Endothelial cell of umbilical vein (primary cell): ENCODE results near the gene BRWD1. TPM values are rescaled to one million over a fixed set of nuclear protein-coding genes. Genes with fewer than 3 reads are reported as not detected.

ENCODE experiments used
- BruUV-seq: library from RNA; stranded (reverse); fragments of 400-500 nt; replicated peaks from 2 replicates; lab custom pipeline; 2021; lab: Mats Ljungman, UMichigan
- CTCF ChIA-PET: fragments of 300-600, 350-600 bp; sonication (Branson Sonifier 250); formaldehyde crosslinking; loops from one replicate; lab custom pipeline; 2021; ENCODE audit warnings: antibody characterized with exemption, inconsistent platforms; lab: Charles Lee
- POLR2A ChIA-PET: fragments of 300-600, 350-600 bp; sonication (Branson Sonifier 250); formaldehyde crosslinking; loops from one replicate; lab custom pipeline; 2021; ENCODE audit warnings: antibody characterized with exemption, inconsistent platforms; lab: Charles Lee
- DNase-seq: peaks from one replicate; pipeline ENCODE4 v3.0.0-alpha.2; 2011; ENCODE audit warnings: low read depth, low spot score
- FAIRE-seq: peaks from 2 replicates; lab custom pipeline; 2011; peaks lifted over from hg19 to GRCh38; lab: Jason Lieb, UNC
- H2AFZ ChIP-seq: 2 replicates; pipeline ENCODE4 v1.6.0; 2012; ENCODE audit warnings: low read depth, low read length, control low read depth, inconsistent platforms
- H3K27ac ChIP-seq: 2 replicates; pipeline ENCODE4 v1.5.1; 2011; ENCODE audit warnings: low read depth, mild to moderate bottlenecking, control low read depth, low read length, moderate library complexity; ENCODE audit not compliant: insufficient read depth
- H3K27me3 ChIP-seq, 2 experiments: 2 replicates each; pipeline versions ENCODE4 v1.6.0 to v1.6.1; 2011; ENCODE audit warnings: low read length in 2 of 2, mixed read lengths in 1 of 2; ENCODE audit not compliant: control insufficient read depth in 2 of 2, insufficient read depth in 2 of 2
- H3K36me3 ChIP-seq, 2 experiments: 2 replicates in 1 of 2; 3 replicates in 1 of 2; pipeline ENCODE4 v1.5.1; 2011; ENCODE audit warnings: low read length in 2 of 2, mild to moderate bottlenecking in 1 of 2, moderate library complexity in 1 of 2; ENCODE audit not compliant: control insufficient read depth in 2 of 2, insufficient read depth in 2 of 2; ENCODE audit errors: extremely low read depth in 1 of 2
- H3K4me1 ChIP-seq: 3 replicates; pipeline ENCODE4 v1.5.1; 2011; ENCODE audit warnings: mild to moderate bottlenecking, low read length; ENCODE audit not compliant: control insufficient read depth, insufficient read depth; ENCODE audit errors: extremely low read depth
- H3K4me2 ChIP-seq: 2 replicates; pipeline ENCODE4 v1.6.1; 2011; ENCODE audit warnings: low read length, control low read depth, mixed read lengths; ENCODE audit not compliant: insufficient read depth
- H3K4me3 ChIP-seq, 3 experiments: fragments of 200-600 bp in 1 of 3; sonication (generic), shearing (Covaris generic) in 1 of 3; replicated peaks in 1 of 3; 2 replicates each; pipeline ENCODE4 v1.5.1; 2011 to 2016; ENCODE audit warnings: control low read depth in 3 of 3, low read length in 3 of 3, mild to moderate bottlenecking in 2 of 3, inconsistent platforms in 1 of 3, low read depth in 1 of 3, moderate library complexity in 1 of 3; ENCODE audit not compliant: insufficient read depth in 1 of 3
- H3K79me2 ChIP-seq: 2 replicates; pipeline ENCODE4 v1.6.0; 2012; ENCODE audit warnings: low read length, inconsistent platforms; ENCODE audit not compliant: control insufficient read depth, insufficient read depth
- H3K9ac ChIP-seq: replicated peaks from 2 replicates; pipeline ENCODE3; 2011; ENCODE audit warnings: low read length, control low read depth; ENCODE audit not compliant: insufficient read depth; ENCODE audit errors: extremely low read depth
- H3K9me1 ChIP-seq: replicated peaks from 3 replicates; pipeline ENCODE4 v1.6.0; 2011; ENCODE audit warnings: mild to moderate bottlenecking, low read length; ENCODE audit not compliant: control insufficient read depth, insufficient read depth; ENCODE audit errors: extremely low read depth
- H3K9me3 ChIP-seq: replicated peaks from 2 replicates; pipeline ENCODE4 v1.5.1; 2012; ENCODE audit warnings: low read length, inconsistent platforms; ENCODE audit not compliant: control insufficient read depth, insufficient read depth
- H4K20me1 ChIP-seq: replicated peaks from 2 replicates; pipeline ENCODE3; 2011; ENCODE audit warnings: mild to moderate bottlenecking, low read length; ENCODE audit not compliant: control insufficient read depth, insufficient read depth; ENCODE audit errors: extremely low read depth
- CTCF ChIP-seq, 2 donors: IDR thresholded peaks; 1 replicate in 1 of 2; 2 replicates in 1 of 2; pipeline ENCODE4 v1.5.1; 2011; ENCODE audit warnings: low read length in 2 of 2, mild to moderate bottlenecking in 2 of 2, moderate library complexity in 2 of 2, control low read depth in 1 of 2, inconsistent platforms in 1 of 2, low read depth in 1 of 2; ENCODE audit not compliant: insufficient read depth in 1 of 2; ENCODE audit errors: extremely low read depth in 1 of 2
- EZH2 ChIP-seq: IDR thresholded peaks from 2 replicates; pipeline ENCODE4 v1.6.1; 2012; ENCODE audit warnings: borderline replicate concordance, low read depth, mild to moderate bottlenecking, moderate library complexity, low read length, inconsistent platforms; ENCODE audit not compliant: severe bottlenecking
- FOS ChIP-seq: IDR thresholded peaks from 2 replicates; pipeline ENCODE4 v1.6.1; 2011; ENCODE audit warnings: mild to moderate bottlenecking, low read length, moderate library complexity, borderline replicate concordance; ENCODE audit not compliant: insufficient read depth
- GATA2 ChIP-seq: IDR thresholded peaks from 2 replicates; pipeline ENCODE4 v1.7.0; 2011; ENCODE audit warnings: low read depth, mild to moderate bottlenecking, moderate library complexity, mixed read lengths, low read length; ENCODE audit not compliant: insufficient read length, insufficient read depth
- JUN ChIP-seq: IDR thresholded peaks from 2 replicates; pipeline ENCODE4 v1.6.1; 2011; ENCODE audit warnings: borderline replicate concordance, low read depth; ENCODE audit not compliant: insufficient read length, insufficient read depth
- MYC ChIP-seq: IDR thresholded peaks from one replicate; pipeline ENCODE4 v1.6.1; 2011; ENCODE audit warnings: mild to moderate bottlenecking, low read depth, low read length
- POLR2A ChIP-seq: IDR thresholded peaks from 2 replicates; pipeline ENCODE4 v1.6.1; 2012; ENCODE audit warnings: low read depth, mild to moderate bottlenecking, control low read depth, low read length
- POLR2AphosphoS5 ChIP-seq: IDR thresholded peaks from 2 replicates; pipeline ENCODE4 v1.6.1; 2012; ENCODE audit warnings: low read depth, mild to moderate bottlenecking, control low read depth, low read length, moderate library complexity; ENCODE audit not compliant: insufficient read depth
- dilution Hi-C: fragments of 300-500 bp; cut with MboI; formaldehyde crosslinking; loops from one replicate; pipeline ENCODE4 v1.15.0; 2019; ENCODE audit warnings: low sequenced_read_pairs; ENCODE audit not compliant: extremely low pct_ligation_motif_present
- intact Hi-C: fragments of 100-400 bp; cut with micrococcal nuclease; formaldehyde crosslinking; loops from one replicate; pipeline ENCODE4 v1.10.0; 2022
- polyA plus RNA-seq, 4 experiments: library from polyadenylated mRNA; depleted of rRNA in 3 of 4; stranded (reverse) in 3 of 4; unstranded in 1 of 4; fragments of >200 nt; gene quantifications; 2 replicates each; pipeline versions ENCODE4 v1.2.1 to v1.2.3, GENCODE V29; 2011 to 2012; ENCODE audit warnings: missing spikeins in 1 of 4
- total RNA-seq: library from RNA; stranded (reverse); gene quantifications from 2 replicates; pipeline ENCODE4 v1.2.3, GENCODE V29; 2021
- TF ChIP-seq, protein P1 (sequence below): IDR thresholded peaks from 2 replicates; pipeline ENCODE4 v1.6.1; 2011; ENCODE audit not compliant: insufficient read depth, insufficient read length

The BRWD1 gene
- total and polyA plus RNA-seq, 2 donors (not counting 3 experiments of a cell fraction or from before 2014, with no cell fraction given), result 6.1 to 33.2 TPM

DNA sequence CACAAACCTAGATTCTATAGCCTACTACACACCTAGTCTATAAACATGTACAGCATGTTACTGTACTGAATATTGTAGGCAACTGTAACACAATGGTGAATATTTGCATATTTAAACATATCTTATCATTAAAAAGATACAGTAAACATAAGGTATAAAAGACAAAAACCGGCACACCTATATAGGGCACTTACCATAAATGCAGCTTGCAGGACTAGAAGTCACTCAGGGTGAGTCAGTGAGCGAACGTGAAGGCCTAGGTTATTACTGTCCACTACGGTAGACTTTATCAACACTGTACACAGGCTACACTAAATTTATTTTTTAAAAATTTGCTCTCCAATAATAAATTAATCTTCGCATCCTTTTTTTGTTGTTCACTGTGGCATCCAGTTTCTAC, 143.5 kb downstream of the BRWD1 start:
- no peak for FAIRE-seq

More for the DNA sequence above, 143.5 kb downstream of the BRWD1 start:
- no peak overlapping the region for H3K4me2 ChIP-seq
- TF ChIP-seq CTCF (IDR thresholded peaks at IDR 0.05; ENCODE audit: extremely low read depth in 1 of 2, insufficient read depth in 1 of 2, low read depth in 1 of 2, low read length in 2 of 2), result no peak
- no peak for TF ChIP-seq EZH2
- no peak for TF ChIP-seq POLR2AphosphoS5
- TF ChIP-seq, protein P1, sequence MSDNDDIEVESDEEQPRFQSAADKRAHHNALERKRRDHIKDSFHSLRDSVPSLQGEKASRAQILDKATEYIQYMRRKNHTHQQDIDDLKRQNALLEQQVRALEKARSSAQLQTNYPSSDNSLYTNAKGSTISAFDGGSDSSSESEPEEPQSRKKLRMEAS, result no peak
- TF ChIP-seq MYC, result no peak
- no peak for TF ChIP-seq FOS
- no peak for TF ChIP-seq GATA2
- TF ChIP-seq JUN, result no peak
- TF ChIP-seq POLR2A, result no peak
- dilution Hi-C loops (loop anchor here (25.0 kb wide), 1 partner anchor 433 kb away; no protein-coding TSS in a partner anchor), intact Hi-C loops (loop anchor here (10.0 kb wide), 2 partner anchors 665 to 785 kb away; no protein-coding TSS in a partner anchor)
- POLR2A ChIA-PET, result no interaction called here
- DNase-seq, result no peak
- H3K9me1 ChIP-seq, result no peaks in the 10 kb centered on the region
- H3K27me3 ChIP-seq, result no peaks in the 10 kb centered on the region
- no peak overlapping the region for H3K4me3 ChIP-seq
- H3K4me1 ChIP-seq, result no peaks in the 10 kb centered on the region
- peaks cover 0 to 13% of the 10 kb centered on the region in 2 experiments for H3K36me3 ChIP-seq
- H3K9ac ChIP-seq, result no peak overlapping the region
- H3K9me3 ChIP-seq, result no peaks in the 10 kb centered on the region
- no TSS peak for BruUV-seq
- CTCF ChIA-PET, result no interaction called here
- no peaks in the 10 kb centered on the region for H4K20me1 ChIP-seq
- no peak overlapping the region for H3K27ac ChIP-seq
- H3K79me2 ChIP-seq, result peaks cover under 1% of the 10 kb centered on the region
- H2AFZ ChIP-seq, result no peak overlapping the region
